B cell (primary cell): ENCODE measurements around the gene MX1. TPM values are rescaled to one million over a fixed set of nuclear protein-coding genes. Genes with fewer than 3 reads are reported as not detected.

Source experiments
- ATAC-seq: fragments of 200-7000 bp; cut with Tn5 transposase; one replicate; pipeline ENCODE4 v1.10.0; 2021; ENCODE audit warnings: low read depth, mild to moderate bottlenecking, moderate number of reproducible peaks, moderate library complexity
- CTCF ChIA-PET: fragments of 350-600 bp; sonication (Branson Sonifier 250); formaldehyde crosslinking; loops from one replicate; lab custom pipeline; 2021; ENCODE audit warnings: antibody characterized with exemption, inconsistent platforms; lab: Charles Lee
- POLR2A ChIA-PET: fragments of 350-600 bp; sonication (Branson Sonifier 250); formaldehyde crosslinking; loops from one replicate; lab custom pipeline; 2021; ENCODE audit warnings: antibody characterized with exemption; lab: Charles Lee
- DNase-seq: peaks from one replicate; pipeline ENCODE4 v3.0.0; 2013
- H2AFZ ChIP-seq: 2 replicates; pipeline ENCODE4 v1.6.1; 2012; ENCODE audit warnings: mild to moderate bottlenecking, low read depth, low read length; ENCODE audit not compliant: insufficient read depth, poor library complexity, severe bottlenecking
- H3K27ac ChIP-seq, 2 donors: 1 replicate in 1 of 2; 2 replicates in 1 of 2; pipeline ENCODE4 v1.5.1; 2012 to 2013; ENCODE audit warnings: low read length in 2 of 2, mild to moderate bottlenecking in 2 of 2, moderate library complexity in 1 of 2
- H3K27me3 ChIP-seq, 4 experiments: fragments of 200-600 bp in 1 of 4; sonication (generic) in 1 of 4; replicated peaks in 1 of 4; 1 replicate in 2 of 4; 2 replicates in 2 of 4; pipeline versions ENCODE4 v1.6.1 to v1.7.0; 2013 to 2016; ENCODE audit warnings: low read length in 3 of 4, mild to moderate bottlenecking in 2 of 4, mixed read lengths in 1 of 4, moderate library complexity in 1 of 4; ENCODE audit not compliant: insufficient read depth in 4 of 4, control insufficient read depth in 3 of 4; ENCODE audit errors: control extremely low read depth in 1 of 4
- H3K36me3 ChIP-seq, 2 experiments: replicated peaks in 1 of 2; 1 replicate in 1 of 2; 2 replicates in 1 of 2; pipeline versions ENCODE4 v1.6.1 to v1.7.1; 2013; ENCODE audit warnings: low read length in 1 of 2; ENCODE audit not compliant: insufficient read depth in 2 of 2, control insufficient read depth in 1 of 2; ENCODE audit errors: control extremely low read depth in 1 of 2, extremely low read depth in 1 of 2
- H3K4me1 ChIP-seq, 2 donors: fragments of 200-600 bp in 1 of 2; sonication (generic) in 1 of 2; 1 replicate in 1 of 2; 2 replicates in 1 of 2; pipeline versions ENCODE4 v1.5.1 to v1.6.1; 2013 to 2017; ENCODE audit warnings: low read length in 2 of 2; ENCODE audit not compliant: control insufficient read depth in 2 of 2, insufficient read depth in 2 of 2
- H3K4me2 ChIP-seq: replicated peaks from 2 replicates; pipeline ENCODE3; 2012; ENCODE audit warnings: mild to moderate bottlenecking, low read depth, low read length; ENCODE audit not compliant: poor library complexity, severe bottlenecking
- H3K4me3 ChIP-seq, 5 experiments: fragments of 200-600 bp in 1 of 5; sonication (generic) in 1 of 5; 1 replicate in 3 of 5; 2 replicates in 2 of 5; pipeline versions ENCODE4 v1.5.1 to v1.7.0; 2011 to 2016; ENCODE audit warnings: low read length in 4 of 5, mild to moderate bottlenecking in 4 of 5, low read depth in 2 of 5, control low read depth in 1 of 5, moderate library complexity in 1 of 5; ENCODE audit not compliant: insufficient read depth in 1 of 5; ENCODE audit errors: control extremely low read depth in 1 of 5, extremely low read depth in 1 of 5
- H3K79me2 ChIP-seq: fragments of 200-600 bp; sonication (generic); one replicate; pipeline ENCODE4 v1.6.0; 2016; ENCODE audit warnings: low read length; ENCODE audit not compliant: control insufficient read depth, insufficient read depth
- H3K9ac ChIP-seq: fragments of 200-600 bp; sonication (generic); 2 replicates; pipeline ENCODE4 v1.6.1; 2017; ENCODE audit warnings: mild to moderate bottlenecking, low read length, moderate library complexity
- H3K9me3 ChIP-seq, 3 donors: one replicate each; pipeline versions ENCODE4 v1.6.1 to v1.7.1; 2013; ENCODE audit warnings: low read length in 2 of 3; ENCODE audit not compliant: control insufficient read depth in 2 of 3, insufficient read depth in 1 of 3; ENCODE audit errors: control extremely low read depth in 1 of 3
- H4K20me1 ChIP-seq: 2 replicates; pipeline ENCODE4 v1.6.0; 2012; ENCODE audit warnings: mild to moderate bottlenecking, low read length; ENCODE audit not compliant: insufficient read depth, control insufficient read depth, poor library complexity, severe bottlenecking
- H3K27ac Mint-ChIP-seq: one replicate; pipeline ENCODE4 v1.8.0; 2021; ENCODE audit warnings: mixed read lengths
- H3K27me3 Mint-ChIP-seq: one replicate; pipeline ENCODE4 v1.8.0; 2021; ENCODE audit warnings: mixed read lengths
- H3K4me1 Mint-ChIP-seq: one replicate; pipeline ENCODE4 v1.8.0; 2021; ENCODE audit warnings: mixed read lengths
- H3K4me3 Mint-ChIP-seq: one replicate; pipeline ENCODE4 v1.8.0; 2021; ENCODE audit warnings: mixed read lengths
- H3K9me3 Mint-ChIP-seq: one replicate; pipeline ENCODE4 v1.8.0; 2022; ENCODE audit warnings: mixed read lengths; ENCODE audit not compliant: insufficient read depth
- CTCF ChIP-seq: fragments of 200-600 bp; IDR thresholded peaks from one replicate; pipeline ENCODE4 v1.8.0; 2022; ENCODE audit warnings: antibody characterized with exemption, mild to moderate bottlenecking
- EZH2 ChIP-seq: IDR thresholded peaks from 2 replicates; pipeline ENCODE4 v1.6.1; 2012; ENCODE audit warnings: borderline replicate concordance, low read depth, mild to moderate bottlenecking, moderate library complexity, low read length; ENCODE audit not compliant: insufficient read depth, poor library complexity, severe bottlenecking
- WGBS: methylation state at CpG from one replicate; pipeline ENCODE4 v1.1.5; 2013; ENCODE audit warnings: missing lambda C conversion rate; ENCODE audit not compliant: insufficient coverage; 5-methylcytosine and 5-hydroxymethylcytosine counted together
- intact Hi-C: fragments of 100-400 bp; cut with micrococcal nuclease; formaldehyde crosslinking; loops from one replicate; pipeline ENCODE4 v1.10.0; 2022
- polyA plus RNA-seq: library from polyadenylated mRNA; depleted of rRNA; stranded (reverse); fragments of >200 nt; gene quantifications from 2 replicates; pipeline ENCODE4 v1.2.3, GENCODE V29; 2012
- total RNA-seq, 2 donors: library from RNA; stranded (reverse); fragments of 120-200 nt in 1 of 2; gene quantifications; 1 replicate in 1 of 2; 2 replicates in 1 of 2; pipeline versions ENCODE4 v1.2.3 to v1.2.4, GENCODE V29; 2013 to 2022

MX1 gene
- total and polyA plus RNA-seq, 2 donors (not counting 1 experiment from before 2014, with no cell fraction given): 57.6 to 62.9 TPM

- WGBS: 100% methylated on average over 10 of the region's 10 CpGs
- H3K36me3 ChIP-seq: peaks cover 1 to 75% of the 10 kb centered on the region in 2 experiments
- no peaks in the 10 kb centered on the region for H3K9me3 Mint-ChIP-seq
- H3K4me1 ChIP-seq: no peaks in the 10 kb centered on the region
- intact Hi-C loops: no loop called here
- no peak for DNase-seq
- ChIA-PET POLR2A (no interaction called here), CTCF (interaction anchor here (1.4 kb wide), 1 partner anchor 121 kb away, joined by 6 read pairs; no protein-coding TSS in a partner anchor)
- no peak overlapping the region for H3K4me3 Mint-ChIP-seq
- no peak for TF ChIP-seq CTCF
- TF ChIP-seq EZH2: no peak
- no peaks in the 10 kb centered on the region for H3K27me3 Mint-ChIP-seq
- H3K4me3 ChIP-seq: no peak overlapping the region
- H3K79me2 ChIP-seq: no peaks in the 10 kb centered on the region
- no peak for ATAC-seq
- H3K4me2 ChIP-seq: no peak overlapping the region
- no peak overlapping the region for H3K9ac ChIP-seq
- H3K27ac Mint-ChIP-seq: no peak overlapping the region
- H4K20me1 ChIP-seq: no peaks in the 10 kb centered on the region
- no peaks in the 10 kb centered on the region for H3K4me1 Mint-ChIP-seq
- no peaks in the 10 kb centered on the region for H3K27me3 ChIP-seq
- no peak overlapping the region for H2AFZ ChIP-seq
- H3K27ac ChIP-seq: no peak overlapping the region
- no peaks in the 10 kb centered on the region for H3K9me3 ChIP-seq
Observed at GRCh38 chr21:41403966-41404365, 22.1 kb upstream of the MX1 start.

- Mint-ChIP-seq H3K27ac (no peak overlapping the region), H3K4me1 (no peaks in the 10 kb centered on the region), H3K4me3 (no peak overlapping the region), H3K9me3 (no peaks in the 10 kb centered on the region), H3K27me3 (no peaks in the 10 kb centered on the region)
- intact Hi-C loops: no loop called here
- H3K79me2 ChIP-seq: no peaks in the 10 kb centered on the region
- H3K4me3 ChIP-seq: no peak overlapping the region
- H3K9ac ChIP-seq: no peak overlapping the region
- H2AFZ ChIP-seq: no peak overlapping the region
- no peaks in the 10 kb centered on the region for H3K27me3 ChIP-seq
- H3K27ac ChIP-seq: no peak overlapping the region
- H3K36me3 ChIP-seq: peaks cover 9 to 77% of the 10 kb centered on the region in 2 experiments
- DNase-seq (no peak), ATAC-seq (no peak)
- no peaks in the 10 kb centered on the region for H4K20me1 ChIP-seq
- H3K9me3 ChIP-seq: no peaks in the 10 kb centered on the region
- 100% methylated on average over 1 of the region's 4 CpGs for WGBS
- no peak for TF ChIP-seq EZH2
- no peak for TF ChIP-seq CTCF
- H3K4me1 ChIP-seq: no peaks in the 10 kb centered on the region
- POLR2A ChIA-PET: no interaction called here
- CTCF ChIA-PET: interaction anchor here (1.4 kb wide), 1 partner anchor 122 kb away, joined by 6 read pairs; no protein-coding TSS in a partner anchor
- no peak overlapping the region for H3K4me2 ChIP-seq
Observed at GRCh38 chr21:41405321-41405720, 20.7 kb upstream of the MX1 start.
